Measurements from ENCODE around the gene CPXM1. TPM values are rescaled to one million over a fixed set of nuclear protein-coding genes. Genes with fewer than 3 reads are reported as not detected.
A peak's percentile ranks its signal among the peaks of the same experiment; 100 is the strongest.
"Not testable (repeated sequence)": the region's sequence is repeated elsewhere in the genome, so short reads cannot be mapped to it uniquely, and the experiment has no call there.

The CPXM1 gene
- total RNA-seq = 1 to 10 TPM in 1 of 2 donors, under 1 TPM in 1; 0.24 to 2.3 TPM
- long read RNA-seq, partial matches to known transcripts = 0 of 1 reads
- long read RNA-seq, other reads (novel, unspliced or antisense) = 0 of 1 reads

DNA sequence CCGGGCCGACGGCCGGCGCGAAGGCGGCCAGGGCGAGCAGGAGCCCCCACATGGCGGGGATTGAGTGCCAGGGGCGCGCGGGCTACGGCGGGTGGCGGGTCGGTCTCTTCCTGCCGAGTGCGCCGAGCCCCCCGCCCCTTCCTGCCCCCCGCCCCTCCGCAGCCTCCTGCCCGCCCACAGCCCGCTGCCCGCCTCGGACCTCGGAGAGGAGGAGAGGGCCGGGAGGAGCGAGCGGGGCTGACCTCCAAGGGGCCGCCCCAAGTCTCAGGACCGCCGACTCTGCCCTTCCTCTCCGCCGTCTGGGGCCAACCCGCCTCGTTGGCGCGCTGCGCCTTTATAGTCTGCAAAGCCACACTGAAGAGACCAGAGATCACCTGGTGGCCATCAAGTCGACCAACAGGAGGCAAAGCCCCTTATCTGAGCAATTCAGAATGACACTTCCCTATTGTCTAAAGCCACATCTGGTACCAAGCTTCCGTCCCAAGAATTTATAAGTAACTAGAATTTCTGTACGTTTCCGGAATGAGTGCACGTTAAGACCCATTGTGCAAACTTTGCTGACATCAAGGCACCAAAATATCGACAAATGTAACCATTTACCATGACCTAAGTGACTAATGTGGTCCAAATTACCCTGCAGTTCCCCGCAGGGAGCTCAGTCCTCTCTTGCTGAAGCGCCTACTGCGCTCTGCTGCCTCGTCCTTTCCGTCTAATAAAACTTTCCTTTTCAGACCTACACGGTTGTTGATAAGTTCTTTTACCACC, at the start of gene CPXM1:
TSS of gene CPXM1 (minus strand) at position 107 of the 765 bp plus-strand sequence. CDS start at position 52, 55 bp downstream.
- intact Hi-C loops (cut with DNase I, micrococcal nuclease) = no loop called here
- ATAC-seq = peak; percentile 55
- no peak for DNase-seq

DNA sequence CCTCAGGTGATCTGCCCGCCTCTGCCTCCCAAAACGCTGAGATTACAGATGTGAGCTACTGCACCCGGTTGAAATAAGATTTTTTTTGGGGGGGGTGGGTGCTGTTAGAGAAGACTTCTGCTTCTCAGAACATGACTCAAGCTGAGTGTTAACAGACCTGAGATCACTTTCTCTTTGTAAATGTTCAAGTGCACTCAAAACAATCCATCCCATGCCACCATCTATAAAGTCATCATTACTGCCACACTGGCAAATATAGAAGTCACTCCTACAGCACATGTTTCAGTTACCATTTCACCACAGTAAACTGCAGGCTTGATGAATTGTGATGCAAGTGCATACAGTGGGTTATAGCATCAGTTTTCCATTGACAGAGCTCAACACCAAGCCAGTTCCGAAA, 49.1 kb upstream of the CPXM1 start:
- no peak for DNase-seq
- intact Hi-C loops (cut with DNase I, micrococcal nuclease) = no loop called here
- ATAC-seq = no peak

GRCh38 chr20:2847802-2848201, 47.4 kb upstream of the CPXM1 start:
- no peak for ATAC-seq
- intact Hi-C loops (cut with DNase I, micrococcal nuclease) = no loop called here

DNA sequence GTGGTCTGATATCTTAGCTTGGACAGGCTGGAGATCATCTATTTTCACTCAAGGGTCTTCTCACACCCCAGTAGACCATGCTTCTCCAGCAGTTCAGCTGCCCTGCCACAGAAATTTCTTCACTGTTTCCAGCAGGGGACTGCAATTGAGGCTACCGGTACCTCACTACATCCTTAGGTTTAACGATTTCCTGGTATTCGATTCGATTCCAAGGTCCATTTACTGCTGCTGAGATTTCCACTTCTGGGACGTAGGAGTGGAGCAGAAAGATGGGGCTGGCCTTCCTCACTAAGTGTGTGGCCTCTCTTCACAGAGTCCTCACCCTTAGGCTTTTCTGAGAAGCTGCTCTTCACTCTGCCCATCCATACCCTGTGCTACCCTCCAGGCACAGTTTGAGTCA, 46.3 kb upstream of the CPXM1 start:
- peak; percentile 73 for ATAC-seq
- DNase-seq = no peak
- intact Hi-C loops (cut with DNase I, micrococcal nuclease) = no loop called here

More at GRCh38 chr20:2847802-2848201, 47.4 kb upstream of the CPXM1 start:
- DNase-seq = no peak

- no peak for ATAC-seq
- intact Hi-C loops (cut with DNase I, micrococcal nuclease) = no loop called here
Observed at GRCh38 chr20:2845607-2846006, 45.2 kb upstream of the CPXM1 start.

DNA sequence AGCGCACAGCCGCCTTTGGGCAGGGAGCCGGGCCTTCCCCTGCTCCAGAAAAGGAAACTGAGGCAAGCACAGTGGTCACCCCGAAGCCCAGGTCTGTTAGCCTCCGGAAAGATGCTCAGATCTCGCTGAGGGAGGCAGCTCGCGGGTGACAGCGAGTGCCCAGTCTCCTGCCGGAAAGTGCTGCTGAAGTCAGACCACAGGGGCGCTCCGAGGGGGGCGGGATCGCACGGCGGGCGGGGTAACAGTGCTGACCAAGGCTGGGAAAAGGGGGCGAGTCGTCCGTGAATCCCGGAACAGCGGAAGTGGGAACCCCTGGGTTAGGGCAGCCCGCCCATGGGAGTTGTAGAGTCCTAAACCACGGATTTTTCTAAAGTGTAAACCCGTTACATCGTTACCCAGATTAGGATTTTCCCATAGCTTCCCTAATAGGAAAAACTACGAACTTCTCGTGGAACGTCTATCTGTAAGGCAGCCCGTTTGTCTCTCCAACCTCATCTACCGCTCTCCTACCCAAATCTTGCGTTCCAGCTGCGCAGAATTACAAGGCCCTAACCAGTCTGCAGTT, 40.6 kb upstream of the CPXM1 start:
- intact Hi-C loops (cut with DNase I, micrococcal nuclease) = no loop called here
- DNase-seq (peak; percentile 59 to 60), ATAC-seq (peak; percentile 48)

More at GRCh38 chr20:2845607-2846006, 45.2 kb upstream of the CPXM1 start:
- DNase-seq = no peak

DNA sequence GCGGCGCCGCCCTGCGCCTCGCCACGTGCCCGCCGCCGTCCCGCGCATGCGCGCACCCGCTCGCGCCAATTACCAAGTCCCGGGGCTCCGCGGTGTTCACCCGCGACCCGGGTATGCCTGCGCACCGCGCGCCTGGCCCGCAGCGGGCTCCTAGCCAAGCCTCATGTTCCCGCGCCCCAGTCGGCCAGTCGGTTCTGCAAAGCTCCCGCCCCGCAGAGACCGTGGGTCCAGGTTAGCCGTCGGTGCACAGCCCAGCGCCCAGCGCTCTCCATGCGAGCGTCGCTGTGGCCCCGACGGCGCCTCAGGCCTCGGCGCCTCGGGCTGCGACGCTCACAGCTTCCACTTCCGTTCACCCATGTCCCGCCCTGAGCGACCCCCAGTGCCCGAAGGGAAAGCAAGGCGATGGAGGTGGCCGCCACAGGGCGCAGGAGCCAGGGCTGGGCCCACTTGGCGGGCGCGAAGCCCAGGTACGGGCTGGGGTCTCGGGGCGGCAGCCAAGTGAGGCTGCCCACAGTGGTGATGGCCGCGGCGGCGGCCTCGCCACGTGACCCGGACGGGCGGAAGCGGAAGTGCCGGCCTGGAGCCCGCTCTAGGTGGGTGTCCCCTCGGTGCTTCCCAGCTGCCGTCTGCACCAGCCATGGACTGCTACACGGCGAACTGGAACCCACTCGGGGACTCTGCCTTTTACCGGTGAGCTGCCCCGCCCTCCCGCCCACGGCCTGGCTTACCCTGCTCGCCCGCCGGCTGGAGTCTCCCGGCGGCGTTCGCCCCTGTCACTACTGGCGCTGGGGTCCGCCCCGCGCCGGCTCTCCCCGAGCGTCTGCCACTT, 39.9 kb upstream of the CPXM1 start, which contains the start of the genes PCED1A and VPS16:
TSS of gene PCED1A (minus strand) at position 518 of the 829 bp plus-strand sequence. CDS start 743 bp downstream, outside the sequence.
TSS of gene VPS16 (plus strand) at position 608 of the 829 bp plus-strand sequence. CDS start at position 638, 30 bp downstream.
- intact Hi-C loops (cut with DNase I, micrococcal nuclease) = no loop called here
- DNase-seq (peak; percentile 82 to 89), ATAC-seq (peak; percentile 98)

GRCh38 chr20:2839732-2840137, 39.3 kb upstream of the CPXM1 start:
- DNase-seq = no peak
- ATAC-seq = no peak
- intact Hi-C loops (cut with DNase I, micrococcal nuclease) = no loop called here

DNA sequence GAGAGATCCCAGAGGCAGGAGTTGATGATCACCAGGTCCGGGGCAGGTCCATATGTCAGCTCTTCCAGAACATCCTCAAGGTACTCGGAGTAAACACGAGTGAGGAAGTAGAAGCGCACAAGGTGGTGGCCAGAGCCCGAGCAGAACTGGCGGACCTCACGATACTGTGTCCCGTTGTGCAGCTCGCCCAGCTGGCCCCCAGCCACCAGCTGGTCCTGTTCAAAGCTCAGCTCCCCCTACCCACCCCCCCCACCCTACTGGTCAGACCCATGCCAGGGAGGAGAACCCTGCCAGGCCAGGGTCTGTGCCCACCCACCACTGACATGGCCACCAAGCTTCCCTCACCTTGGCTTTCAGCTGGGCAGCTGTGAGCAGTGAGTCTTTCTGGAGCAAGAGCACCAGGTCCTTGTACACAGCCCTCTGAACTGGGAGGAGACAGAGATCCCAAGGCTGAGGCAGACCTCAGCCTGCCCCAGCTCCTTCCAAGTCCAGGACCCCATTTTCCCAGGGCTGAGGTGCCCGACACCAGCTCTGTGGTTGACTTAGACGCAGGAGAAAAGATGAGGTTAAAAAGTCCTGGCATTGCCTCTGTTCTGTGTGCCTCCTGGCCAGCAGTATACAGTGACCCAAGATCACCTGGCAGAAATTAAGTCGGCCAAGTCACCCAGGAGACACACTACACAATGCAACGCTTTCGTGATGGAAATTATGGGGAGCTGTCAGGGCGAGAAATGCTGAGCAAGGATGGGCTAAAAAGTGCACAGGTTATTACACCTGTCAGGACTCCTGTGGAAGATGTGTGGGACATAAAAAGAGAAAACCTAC, 38.6 kb upstream of the CPXM1 start:
- DNase-seq = no peak
- intact Hi-C loops (cut with DNase I, micrococcal nuclease) = no loop called here
- ATAC-seq = no peak

- DNase-seq = no peak
- ATAC-seq = no peak
- intact Hi-C loops (cut with DNase I, micrococcal nuclease) = no loop called here
Observed at GRCh38 chr20:2838170-2838797, 37.9 kb upstream of the CPXM1 start.

DNA sequence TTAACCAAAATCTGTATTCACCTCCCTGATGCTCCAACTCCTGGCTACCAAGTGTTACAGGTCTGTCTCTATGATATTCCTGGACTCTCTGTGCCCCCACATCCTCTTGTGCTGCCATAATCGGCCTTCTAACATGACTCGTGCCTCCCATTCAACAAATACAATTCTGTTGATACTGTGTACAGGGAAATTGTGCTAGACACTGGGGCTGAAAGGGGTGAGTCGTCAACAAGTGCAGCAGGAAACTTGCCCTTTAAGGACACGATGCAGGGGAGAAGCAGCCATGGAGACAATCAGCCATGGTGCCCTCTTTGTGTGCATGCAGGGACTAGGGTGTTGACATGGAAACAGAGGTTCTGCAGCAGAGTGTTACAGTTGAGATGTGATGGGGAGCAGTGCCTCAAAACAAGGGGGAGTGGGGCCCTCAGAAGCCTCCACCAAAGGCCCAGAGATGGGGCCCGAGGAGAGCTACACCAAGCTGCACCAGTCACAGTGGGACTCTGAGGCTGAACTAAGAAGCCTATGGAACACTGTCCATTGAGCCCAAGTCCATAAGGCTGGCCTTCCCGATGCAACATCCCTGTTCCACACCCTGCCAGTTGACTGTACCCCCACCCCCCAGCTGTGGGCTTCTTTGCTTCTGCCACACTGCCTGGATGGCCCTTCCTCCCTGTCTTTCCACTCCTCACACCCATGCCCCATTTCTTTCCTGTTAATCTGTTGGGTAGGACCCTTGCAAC, 37.0 kb upstream of the CPXM1 start:
- no peak for ATAC-seq
- DNase-seq = no peak
- intact Hi-C loops (cut with DNase I, micrococcal nuclease) = no loop called here

DNA sequence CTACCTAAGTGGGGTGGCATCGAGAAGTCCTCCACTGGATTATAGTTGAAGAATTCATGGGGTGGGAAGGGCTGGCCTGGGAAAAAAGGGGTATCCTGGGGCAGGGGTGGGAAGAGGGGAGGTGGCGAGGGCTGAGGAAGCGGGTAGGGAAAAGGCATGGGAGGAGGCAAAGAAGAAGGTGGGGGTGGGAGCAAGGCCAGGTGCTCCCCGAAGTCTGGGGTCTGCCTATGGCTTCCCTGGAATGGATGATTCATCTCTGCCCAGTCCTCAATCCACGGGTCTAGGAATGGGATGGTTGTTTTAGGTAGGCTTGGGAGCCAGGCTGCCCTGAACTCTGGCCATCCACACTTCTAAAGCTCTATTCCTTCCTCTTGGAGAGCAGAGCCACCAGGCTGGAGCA, 35.6 kb upstream of the CPXM1 start:
- intact Hi-C loops (cut with DNase I, micrococcal nuclease) = no loop called here
- DNase-seq (no peak), ATAC-seq (no peak)

DNA sequence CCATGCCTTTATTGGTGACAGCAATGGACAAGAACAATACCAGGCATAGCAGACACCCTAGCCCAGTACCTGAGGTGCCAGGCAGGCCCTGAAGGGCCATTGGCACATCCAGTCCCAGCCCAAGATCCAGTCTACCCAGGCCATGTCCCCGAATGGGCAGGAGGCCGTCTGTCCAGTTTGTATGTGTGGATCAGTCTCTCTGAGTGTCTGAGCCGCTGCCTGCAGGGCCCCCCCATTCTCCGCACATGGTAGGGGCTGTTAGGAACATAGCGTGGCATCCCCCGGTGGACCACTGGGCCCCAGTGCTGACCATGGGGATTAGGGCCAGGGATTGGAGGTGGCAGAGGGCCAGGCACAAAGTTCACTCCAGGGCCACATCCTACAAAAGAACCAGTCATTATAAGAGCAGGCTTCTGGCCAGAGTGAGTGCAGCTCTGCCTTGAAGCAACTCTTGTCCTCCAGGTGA, 34.9 kb upstream of the CPXM1 start:
- intact Hi-C loops (cut with DNase I, micrococcal nuclease) = no loop called here
- ATAC-seq (no peak), DNase-seq (no peak)

GRCh38 chr20:2834401-2835110, 34.1 kb upstream of the CPXM1 start:
- ATAC-seq = no peak
- intact Hi-C loops (cut with DNase I, micrococcal nuclease) = no loop called here
- DNase-seq = no peak

DNA sequence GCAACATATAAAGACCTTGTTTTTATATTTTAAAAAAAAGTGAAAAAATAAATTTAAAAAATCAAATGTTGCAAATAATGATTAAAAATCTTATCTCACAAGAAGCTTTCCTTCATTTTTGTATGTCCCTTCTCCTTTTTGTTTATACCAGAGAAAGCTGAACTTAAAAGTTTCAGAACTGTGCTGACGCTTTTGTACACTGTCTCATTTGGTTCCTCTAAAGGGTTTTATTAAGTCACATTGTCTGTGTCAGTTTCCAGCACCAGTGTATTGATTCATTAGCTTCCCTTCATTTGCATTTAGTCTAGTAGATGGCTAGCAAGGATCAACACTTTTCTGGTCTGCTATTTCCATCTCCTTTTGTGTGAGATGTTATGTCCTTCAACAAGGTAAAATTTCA, 33.3 kb upstream of the CPXM1 start:
- ATAC-seq (no peak), DNase-seq (no peak)
- intact Hi-C loops (cut with DNase I, micrococcal nuclease) = no loop called here

DNA sequence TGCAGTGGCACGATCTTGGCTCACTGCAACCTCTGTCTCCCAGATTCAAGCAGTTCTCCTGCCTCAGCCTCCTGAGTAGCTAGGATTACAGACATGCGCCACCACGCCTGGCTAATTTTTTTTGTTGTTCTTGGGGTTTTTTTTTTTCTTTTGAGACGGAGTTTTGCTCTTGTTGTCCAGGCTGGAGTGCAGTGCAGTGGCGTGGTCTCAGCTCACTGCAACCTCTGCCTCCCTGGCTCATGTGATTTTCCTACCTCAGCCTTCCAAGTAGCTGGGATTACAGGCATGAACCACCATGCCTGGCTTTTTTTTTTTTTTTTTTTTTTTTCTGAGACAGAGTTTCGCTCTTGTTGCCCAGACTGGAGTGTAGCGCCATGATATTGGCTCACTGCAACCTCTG, 30.8 kb upstream of the CPXM1 start:
- DNase-seq; ATAC-seq; intact Hi-C loops (cut with DNase I, micrococcal nuclease): not testable (repeated sequence)

- intact Hi-C loops (cut with DNase I, micrococcal nuclease) = no loop called here
- DNase-seq (no peak), ATAC-seq (no peak)
Observed at GRCh38 chr20:2829376-2829775, 28.9 kb upstream of the CPXM1 start.
